Activated naive CD8-positive, alpha-beta T cell treated with anti-CD3 and anti-CD28 coated beads, Interleukin-2, amount 10 ng/mL, durations not matched to agents 7 days and 5 days (primary cell): ENCODE measurements around the gene PIAS1. TPM values are rescaled to one million over a fixed set of nuclear protein-coding genes. Genes with fewer than 3 reads are reported as not detected.
"Not testable (repeated sequence)": the region's sequence is repeated elsewhere in the genome, so short reads cannot be mapped to it uniquely, and the experiment has no call there.

Experiments
- ATAC-seq: fragments of 150-1000 bp; cut with Tn5 transposase; one replicate; pipeline ENCODE4 v1.10.0; 2021; ENCODE audit warnings: low read depth, moderate library complexity
- POLR2A ChIA-PET: fragments of 350-600 bp; sonication (Branson Sonifier 250); formaldehyde crosslinking; loops from one replicate; lab custom pipeline; 2021; ENCODE audit warnings: antibody characterized with exemption; lab: Charles Lee
- DNase-seq: peaks from one replicate; pipeline ENCODE4 v3.0.0; 2021
- H3K27ac Mint-ChIP-seq: one replicate; pipeline ENCODE4 v1.8.0; 2022; ENCODE audit warnings: mild to moderate bottlenecking, mixed read lengths
- H3K27me3 Mint-ChIP-seq: one replicate; pipeline ENCODE4 v1.8.0; 2022; ENCODE audit warnings: mild to moderate bottlenecking, moderate library complexity, mixed read lengths
- H3K36me3 Mint-ChIP-seq: one replicate; pipeline ENCODE4 v1.8.0; 2021; ENCODE audit warnings: mild to moderate bottlenecking, mixed read lengths
- H3K4me1 Mint-ChIP-seq: one replicate; pipeline ENCODE4 v1.8.0; 2021; ENCODE audit warnings: mixed read lengths
- H3K4me3 Mint-ChIP-seq: one replicate; pipeline ENCODE4 v1.8.0; 2022; ENCODE audit warnings: mild to moderate bottlenecking, moderate library complexity, mixed read lengths
- H3K9me3 Mint-ChIP-seq: one replicate; pipeline ENCODE4 v1.8.0; 2021; ENCODE audit warnings: mixed read lengths
- total RNA-seq, 2 experiments: library from RNA; stranded (reverse); gene quantifications; one replicate each; pipeline ENCODE4 v1.2.3, GENCODE V29; 2021

Gene PIAS1
- total RNA-seq, 2 experiments from 2014 or later: 53.8 to 54.3 TPM

- Mint-ChIP-seq H3K9me3 (no peaks in the 10 kb centered on the region), H3K4me1 (peaks cover 5% of the 10 kb centered on the region), H3K27ac (peak overlapping the region; percentile 21), H3K4me3 (no peak overlapping the region), H3K36me3 (peaks cover 8% of the 10 kb centered on the region), H3K27me3 (no peaks in the 10 kb centered on the region)
- ATAC-seq (no peak), DNase-seq (no peak)
- POLR2A ChIA-PET: no interaction called here
Measured at GRCh38 chr15:68201879-68202261, 147.8 kb downstream of the PIAS1 start.

GRCh38 chr15:68202994-68203393 is 148.9 kb downstream of the PIAS1 start:
- ATAC-seq, H3K36me3 Mint-ChIP-seq, H3K27me3 Mint-ChIP-seq, DNase-seq, H3K27ac Mint-ChIP-seq, H3K4me1 Mint-ChIP-seq, POLR2A ChIA-PET, H3K9me3 Mint-ChIP-seq, H3K4me3 Mint-ChIP-seq: not testable (repeated sequence)

GRCh38 chr15:68203486-68203885 is 149.4 kb downstream of the PIAS1 start:
- H3K36me3 Mint-ChIP-seq: peaks cover 6% of the 10 kb centered on the region
- H3K9me3 Mint-ChIP-seq: no peaks in the 10 kb centered on the region
- ATAC-seq (no peak), DNase-seq (no peak)
- H3K4me3 Mint-ChIP-seq: no peak overlapping the region
- POLR2A ChIA-PET: no interaction called here
- H3K27ac Mint-ChIP-seq: no peak overlapping the region
- H3K27me3 Mint-ChIP-seq: no peaks in the 10 kb centered on the region
- H3K4me1 Mint-ChIP-seq: peaks cover 9% of the 10 kb centered on the region

- Mint-ChIP-seq H3K27ac (no peak overlapping the region), H3K27me3 (no peaks in the 10 kb centered on the region), H3K4me3 (no peak overlapping the region), H3K4me1 (peaks cover 13% of the 10 kb centered on the region), H3K9me3 (no peaks in the 10 kb centered on the region), H3K36me3 (peaks cover 6% of the 10 kb centered on the region)
- POLR2A ChIA-PET: no interaction called here
- ATAC-seq: no peak
- no peak for DNase-seq
Measured at GRCh38 chr15:68203956-68204355, 149.8 kb downstream of the PIAS1 start.

GRCh38 chr15:68204361-68204760 is 150.2 kb downstream of the PIAS1 start:
- peaks cover 6% of the 10 kb centered on the region for H3K36me3 Mint-ChIP-seq
- H3K4me1 Mint-ChIP-seq: peaks cover 17% of the 10 kb centered on the region
- no peak for DNase-seq
- POLR2A ChIA-PET: no interaction called here
- H3K27me3 Mint-ChIP-seq: no peaks in the 10 kb centered on the region
- no peaks in the 10 kb centered on the region for H3K9me3 Mint-ChIP-seq
- ATAC-seq: no peak
- no peak overlapping the region for H3K4me3 Mint-ChIP-seq
- H3K27ac Mint-ChIP-seq: no peak overlapping the region

GRCh38 chr15:68204776-68205557 is 150.9 kb downstream of the PIAS1 start, which contains the start of gene CALML4:
TSS of gene CALML4 (minus strand) at chr15:68205332. CDS start at chr15:68205247, 85 bp downstream.
- Mint-ChIP-seq H3K27me3 (no peaks in the 10 kb centered on the region), H3K4me3 (peak within 1 kb of the TSS; percentile 40), H3K27ac (peak within 1 kb of the TSS; percentile 68), H3K9me3 (no peaks in the 10 kb centered on the region), H3K4me1 (peaks cover 22% of the 10 kb centered on the region), H3K36me3 (peaks cover 3% of the 10 kb centered on the region)
- DNase-seq (no peak), ATAC-seq (no peak)
- POLR2A ChIA-PET: no interaction called here

GRCh38 chr15:68205558-68205944 is 151.4 kb downstream of the PIAS1 start:
- H3K27ac Mint-ChIP-seq: peak overlapping the region; percentile 54
- POLR2A ChIA-PET: interaction anchor here (0.9 kb wide), 1 partner anchor 72 kb away, joined by 4 read pairs; the partner anchor contains the start of gene FEM1B
- H3K4me3 Mint-ChIP-seq: peak overlapping the region; percentile 40
- H3K9me3 Mint-ChIP-seq: no peaks in the 10 kb centered on the region
- DNase-seq: no peak
- H3K36me3 Mint-ChIP-seq: peaks cover 3% of the 10 kb centered on the region
- no peak for ATAC-seq
- H3K4me1 Mint-ChIP-seq: peaks cover 25% of the 10 kb centered on the region
- no peaks in the 10 kb centered on the region for H3K27me3 Mint-ChIP-seq

GRCh38 chr15:68205954-68206539 is 151.9 kb downstream of the PIAS1 start:
- Mint-ChIP-seq H3K4me3 (peak overlapping the region; percentile 40), H3K9me3 (no peaks in the 10 kb centered on the region), H3K27me3 (no peaks in the 10 kb centered on the region), H3K36me3 (peaks cover 3% of the 10 kb centered on the region), H3K4me1 (peaks cover 25% of the 10 kb centered on the region), H3K27ac (peak overlapping the region; percentile 54)
- no peak for ATAC-seq
- POLR2A ChIA-PET: interaction anchor here (0.9 kb wide), 1 partner anchor 71 kb away, joined by 4 read pairs; the partner anchor contains the start of gene FEM1B
- DNase-seq: no peak

- H3K4me3 Mint-ChIP-seq: no peak overlapping the region
- POLR2A ChIA-PET: interaction anchor here (0.9 to 1.0 kb wide), 2 partner anchors 22 to 71 kb away, joined by 3 to 4 read pairs; partner anchors contain the start of gene FEM1B
- ATAC-seq: no peak
- H3K27ac Mint-ChIP-seq: no peak overlapping the region
- H3K36me3 Mint-ChIP-seq: peaks cover 3% of the 10 kb centered on the region
- H3K9me3 Mint-ChIP-seq: no peaks in the 10 kb centered on the region
- no peaks in the 10 kb centered on the region for H3K27me3 Mint-ChIP-seq
- peaks cover 25% of the 10 kb centered on the region for H3K4me1 Mint-ChIP-seq
- no peak for DNase-seq
Measured at GRCh38 chr15:68206711-68207151, 152.6 kb downstream of the PIAS1 start.

GRCh38 chr15:68207176-68207935 is 153.2 kb downstream of the PIAS1 start:
- DNase-seq (no peak), ATAC-seq (no peak)
- Mint-ChIP-seq H3K4me1 (peaks cover 25% of the 10 kb centered on the region), H3K36me3 (peaks cover 3% of the 10 kb centered on the region), H3K4me3 (no peak overlapping the region), H3K27ac (peak overlapping the region; percentile 30), H3K9me3 (no peaks in the 10 kb centered on the region), H3K27me3 (no peaks in the 10 kb centered on the region)
- POLR2A ChIA-PET: interaction anchor here (1.0 kb wide), 1 partner anchor 21 kb away, joined by 3 read pairs; no protein-coding TSS in a partner anchor

- ATAC-seq (no peak), DNase-seq (no peak)
- H3K27ac Mint-ChIP-seq: peak overlapping the region; percentile 19
- POLR2A ChIA-PET: no interaction called here
- no peaks in the 10 kb centered on the region for H3K27me3 Mint-ChIP-seq
- no peaks in the 10 kb centered on the region for H3K9me3 Mint-ChIP-seq
- H3K4me1 Mint-ChIP-seq: peaks cover 25% of the 10 kb centered on the region
- peak overlapping the region; percentile 44 for H3K4me3 Mint-ChIP-seq
- peaks cover 3% of the 10 kb centered on the region for H3K36me3 Mint-ChIP-seq
Measured at GRCh38 chr15:68208136-68208535, 154.0 kb downstream of the PIAS1 start.

- Mint-ChIP-seq H3K27me3 (no peaks in the 10 kb centered on the region), H3K27ac (peak overlapping the region; percentile 86), H3K4me3 (peak overlapping the region; percentile 54), H3K9me3 (no peaks in the 10 kb centered on the region), H3K4me1 (peaks cover 21% of the 10 kb centered on the region), H3K36me3 (peaks cover 3% of the 10 kb centered on the region)
- DNase-seq: no peak
- POLR2A ChIA-PET: no interaction called here
- ATAC-seq: peak; percentile 30
Measured at GRCh38 chr15:68208636-68209240, 154.6 kb downstream of the PIAS1 start.

GRCh38 chr15:68209272-68209671 is 155.2 kb downstream of the PIAS1 start:
- Mint-ChIP-seq H3K4me3 (peak overlapping the region; percentile 55), H3K27ac (peak overlapping the region; percentile 86), H3K36me3 (peaks cover 3% of the 10 kb centered on the region), H3K9me3 (no peaks in the 10 kb centered on the region), H3K27me3 (no peaks in the 10 kb centered on the region), H3K4me1 (peaks cover 21% of the 10 kb centered on the region)
- no peak for ATAC-seq
- DNase-seq: no peak
- POLR2A ChIA-PET: no interaction called here
